K562 (cell line): ENCODE results near the gene C11orf54. TPM values are rescaled to one million over a fixed set of nuclear protein-coding genes. Genes with fewer than 3 reads are reported as not detected.

Experiments used
- ATAC-seq: fragments of 200-7000 bp; cut with Tn5 transposase; 3 replicates; pipeline ENCODE4 v1.9.1; 2020; ENCODE audit warnings: moderate library complexity
- BruUV-seq: library from RNA; stranded (reverse); fragments of 400-500 nt; replicated peaks from 2 replicates; lab custom pipeline; 2021; lab: Mats Ljungman, UMichigan
- CTCF ChIA-PET: fragments of 300-600 bp; formaldehyde crosslinking; extraction: SDS; loops from one replicate; lab custom pipeline; 2021; ENCODE audit warnings: low intra/inter-chr PET ratio; lab: Yijun Ruan, JAX
- POLR2A ChIA-PET: fragments of 300-600, 350-650 bp; sonication (Branson Sonifier 250); formaldehyde crosslinking; extraction: SDS; loops from one replicate; lab custom pipeline; 2021; ENCODE audit warnings: antibody characterized with exemption, inconsistent platforms; lab: Yijun Ruan, JAX
- DNase-seq, 4 experiments: peaks; one replicate each; pipeline versions ENCODE4 v3.0.0 to v3.0.0-alpha.2; 2011 to 2018; ENCODE audit warnings: low spot score in 3 of 4, mixed read lengths in 3 of 4; ENCODE audit errors: extremely low read depth in 1 of 4
- FAIRE-seq: peaks from 2 replicates; lab custom pipeline; 2011; peaks lifted over from hg19 to GRCh38; lab: Jason Lieb, UNC
- H2AFZ ChIP-seq: 2 replicates; pipeline ENCODE4 v1.6.0; 2011; ENCODE audit warnings: low read depth, low read length, control low read depth, inconsistent platforms
- H3K27ac ChIP-seq: fragments of 200-600 bp; 3 replicates; pipeline ENCODE4 v1.8.0; 2011; ENCODE audit warnings: low read depth, mild to moderate bottlenecking, control low read depth, inconsistent platforms, low read length, moderate library complexity, mixed read lengths; ENCODE audit errors: extremely low read depth
- H3K27me3 ChIP-seq, 2 experiments: fragments of 300-600 bp in 1 of 2; 2 replicates in 1 of 2; 3 replicates in 1 of 2; pipeline versions ENCODE4 v1.6.0 to v1.8.0; 2011; ENCODE audit warnings: inconsistent platforms in 2 of 2, low read length in 2 of 2, mild to moderate bottlenecking in 1 of 2, mixed read lengths in 1 of 2, moderate library complexity in 1 of 2; ENCODE audit not compliant: control insufficient read depth in 2 of 2, insufficient read depth in 2 of 2
- H3K36me3 ChIP-seq: fragments of 300-600 bp; 3 replicates; pipeline ENCODE4 v1.8.0; 2011; ENCODE audit warnings: mild to moderate bottlenecking, low read length, inconsistent platforms; ENCODE audit not compliant: control insufficient read depth, insufficient read depth
- H3K4me1 ChIP-seq, 2 experiments: fragments of 200-600 bp in 1 of 2; replicated peaks in 1 of 2; 2 replicates in 1 of 2; 3 replicates in 1 of 2; pipeline versions ENCODE4 v1.5.1 to v1.8.0; 2011; ENCODE audit warnings: inconsistent platforms in 2 of 2, low read length in 2 of 2, mild to moderate bottlenecking in 1 of 2, mixed read lengths in 1 of 2, moderate library complexity in 1 of 2; ENCODE audit not compliant: control insufficient read depth in 2 of 2, insufficient read depth in 2 of 2
- H3K4me2 ChIP-seq: 2 replicates; pipeline ENCODE4 v1.6.1; 2011; ENCODE audit warnings: low read length, control low read depth, inconsistent platforms, mixed read lengths; ENCODE audit not compliant: insufficient read depth
- H3K4me3 ChIP-seq: fragments of 200-600 bp; sonication (generic), shearing (Covaris generic); 2 replicates; pipeline ENCODE4 v1.5.1; 2016; ENCODE audit warnings: control low read depth, inconsistent platforms
- H3K79me2 ChIP-seq: fragments of 200-600 bp; 3 replicates; pipeline ENCODE4 v1.8.0; 2011; ENCODE audit warnings: low read length, inconsistent platforms; ENCODE audit not compliant: control insufficient read depth, insufficient read depth
- H3K9ac ChIP-seq, 2 experiments: 2 replicates each; pipeline versions ENCODE4 v1.6.0 to v1.6.1; 2011; ENCODE audit warnings: low read depth in 2 of 2, low read length in 2 of 2, control low read depth in 1 of 2, inconsistent platforms in 1 of 2, mild to moderate bottlenecking in 1 of 2, mixed read lengths in 1 of 2; ENCODE audit not compliant: insufficient read depth in 1 of 2
- H3K9me1 ChIP-seq: one replicate; pipeline ENCODE4 v1.6.0; 2011; ENCODE audit warnings: inconsistent platforms, mild to moderate bottlenecking, low read length, moderate library complexity; ENCODE audit not compliant: control insufficient read depth, insufficient read depth
- H3K9me3 ChIP-seq: replicated peaks from 2 replicates; pipeline ENCODE4 v1.5.1; 2011; ENCODE audit warnings: low read depth, low read length, inconsistent platforms; ENCODE audit not compliant: control insufficient read depth, insufficient read depth
- H4K20me1 ChIP-seq: replicated peaks from 2 replicates; pipeline ENCODE4 v1.6.1; 2011; ENCODE audit warnings: low read length, inconsistent platforms, mixed read lengths; ENCODE audit not compliant: control insufficient read depth, insufficient read depth
- ARID2 ChIP-seq: fragments of 450-650 bp; IDR thresholded peaks from 2 replicates; pipeline ENCODE4 v1.6.1; 2017; ENCODE audit warnings: antibody characterized with exemption, mild to moderate bottlenecking
- EP300 ChIP-seq: IDR thresholded peaks from 2 replicates; pipeline ENCODE4 v1.6.1; 2012; ENCODE audit warnings: low read length, improper control_type of control experiment
- JUND ChIP-seq, 2 experiments: IDR thresholded peaks; 2 replicates in 1 of 2; 3 replicates in 1 of 2; pipeline ENCODE4 v1.6.1; 2011; ENCODE audit warnings: borderline replicate concordance in 2 of 2, low read depth in 2 of 2, low read length in 2 of 2, improper control_type of control experiment in 1 of 2, missing biosample characterization in 1 of 2, missing genetic modification characterization in 1 of 2, missing genetic modification reagents in 1 of 2
- MTA3 ChIP-seq: fragments of 450-650 bp; formaldehyde crosslinking; IDR thresholded peaks from 2 replicates; pipeline ENCODE4 v1.6.1; 2017; ENCODE audit warnings: mild to moderate bottlenecking, borderline replicate concordance
- PML ChIP-seq: IDR thresholded peaks from 2 replicates; pipeline ENCODE4 v1.6.1; 2012; ENCODE audit warnings: low read length, inconsistent platforms
- POLR2H ChIP-seq: IDR thresholded peaks from 2 replicates; pipeline ENCODE4 v1.6.1; 2016; ENCODE audit warnings: missing genetic modification characterization, low read depth, mild to moderate bottlenecking, control low read depth, missing compliant biosample characterization, moderate library complexity
- SIN3A ChIP-seq, 2 experiments: fragments of 150-350 bp in 1 of 2; IDR thresholded peaks; 2 replicates each; pipeline ENCODE4 v1.6.1; 2011 to 2016; ENCODE audit warnings: borderline replicate concordance in 2 of 2, low read depth in 2 of 2, low read length in 2 of 2, mild to moderate bottlenecking in 2 of 2, moderate library complexity in 2 of 2; ENCODE audit not compliant: control insufficient read depth in 1 of 2
- ZNF695 ChIP-seq: fragments of 450-650 bp; formaldehyde crosslinking; IDR thresholded peaks from 2 replicates; pipeline ENCODE4 v1.4.0; 2020; ENCODE audit warnings: mild to moderate bottlenecking, moderate library complexity
- ZNF717 ChIP-seq: fragments of 250-450 bp; sonication (Bioruptor Pico); IDR thresholded peaks from 2 replicates; pipeline ENCODE4 v1.5.0; 2021
- WGBS: fragments of 100-300 bp; shearing (Covaris generic); methylation state at CpG from one replicate; pipeline ENCODE4 v1.1.6; 2016; ENCODE audit warnings: low coverage, mixed read lengths; ENCODE audit not compliant: insufficient coverage; ENCODE audit errors: missing lambda C conversion rate; 5-methylcytosine and 5-hydroxymethylcytosine counted together
- in situ Hi-C: fragments of 300-500 bp; cut with MboI; formaldehyde crosslinking; loops from 4 replicates; pipeline ENCODE4 v1.15.0; 2018; ENCODE audit warnings: inconsistent platforms, mixed read lengths
- intact Hi-C: fragments of 100-400 bp; cut with micrococcal nuclease; formaldehyde crosslinking; loops from 2 replicates; pipeline ENCODE4 v1.14.2; 2022
- polyA plus RNA-seq, 8 experiments: library from polyadenylated mRNA; depleted of rRNA in 4 of 8; stranded (reverse) in 5 of 8; unstranded in 3 of 8; fragments of >200 nt; fragmentation: Nextera tagmentation in 2 of 8; fragmentation: Illumina TruSeq in 1 of 8; extraction: Ambion mirVana in 2 of 8; extraction: Trizol in 1 of 8; gene quantifications; 2 replicates each; pipeline versions ENCODE4 v1.2.1 to v1.2.3, GENCODE V29; 2011 to 2014; ENCODE audit warnings: inconsistent platforms in 1 of 8, missing spikeins in 1 of 8
- total RNA-seq, 7 experiments: library from RNA; depleted of rRNA in 6 of 7; stranded (reverse); fragments of >200 nt in 6 of 7; fragmentation: Illumina TruSeq in 2 of 7; extraction: Trizol in 2 of 7; gene quantifications; 2 replicates each; pipeline versions ENCODE4 v1.2.1 to v1.2.3, GENCODE V29; 2011 to 2021; ENCODE audit warnings: low replicate concordance in 1 of 7
- TF ChIP-seq, protein P1 (sequence below): fragments of 450-650 bp; IDR thresholded peaks from 2 replicates; pipeline ENCODE4 v1.6.1; 2014; ENCODE audit warnings: low read depth, mild to moderate bottlenecking, moderate library complexity, borderline replicate concordance
- TF ChIP-seq, protein P2 (sequence below): sonication (generic); formaldehyde crosslinking; IDR thresholded peaks from 2 replicates; pipeline ENCODE4 v1.8.1; 2023; ENCODE audit warnings: missing genetic modification reagents, mild to moderate bottlenecking, borderline replicate concordance

C11orf54 gene
- total and polyA plus RNA-seq, 9 of the 15 experiments (the other 6 are each of a cell fraction or from before 2014, with no cell fraction given) = 13.4 to 33.0 (median 23.1) TPM

DNA sequence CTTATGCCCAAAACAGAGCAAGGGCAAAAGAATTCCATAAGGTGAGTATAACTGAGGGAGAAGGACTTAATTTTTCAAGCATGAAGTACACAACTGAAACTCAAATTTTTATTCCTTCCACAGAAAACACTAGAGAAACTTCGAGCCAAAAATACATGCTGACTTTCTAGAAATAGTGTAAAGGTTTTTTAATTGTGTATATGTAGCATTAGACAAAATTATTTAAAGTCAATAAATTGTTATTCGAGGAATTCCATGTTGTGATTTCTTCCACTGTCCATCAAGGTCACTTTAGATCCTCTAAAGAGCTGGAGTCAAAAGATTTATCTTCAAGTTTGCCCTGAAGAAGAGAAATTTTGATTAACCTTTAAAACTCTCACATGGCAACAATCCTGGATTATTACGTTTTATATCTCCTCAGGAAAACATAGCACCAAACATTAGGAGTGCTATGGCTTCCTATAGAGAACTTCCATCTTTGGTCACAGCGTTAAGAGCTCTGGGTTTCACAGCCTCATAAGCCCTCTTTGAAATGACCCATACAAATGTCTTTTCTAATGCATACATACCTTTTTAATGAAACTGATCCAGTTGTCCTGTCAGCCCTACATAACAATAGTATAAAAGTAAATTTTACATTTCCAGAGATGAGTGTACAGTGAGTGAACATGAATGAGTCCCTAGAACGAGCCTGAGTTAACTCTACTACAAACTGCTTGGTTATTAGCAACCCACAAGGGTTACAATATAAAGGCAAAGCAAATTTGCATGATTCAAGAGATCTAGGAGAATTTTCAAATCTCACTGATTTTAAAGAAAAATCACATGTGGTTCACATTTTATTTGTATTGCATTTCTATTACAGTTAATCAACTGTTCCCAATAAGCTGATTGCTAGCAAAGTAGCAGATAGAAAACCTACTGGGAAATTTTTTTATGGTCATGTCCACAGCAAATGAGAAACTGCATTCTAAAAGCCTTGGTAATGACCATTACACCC is 11.1 kb upstream of the C11orf54 start:
- H2AFZ ChIP-seq = no peak overlapping the region
- H4K20me1 ChIP-seq = peaks cover 4% of the 10 kb centered on the region; the same call in 1 of the 2 replicates
- no peaks in the 10 kb centered on the region; a peak in 1 of 5 replicates for H3K4me1 ChIP-seq
- H3K9me1 ChIP-seq = no peaks in the 10 kb centered on the region
- H3K9me3 ChIP-seq = no peaks in the 10 kb centered on the region
- intact Hi-C loops (no loop called here), in situ Hi-C loops (no loop called here)
- ChIA-PET CTCF (no interaction called here), POLR2A (interaction anchor here (2.1 to 9.3 kb wide), 4 partner anchors 10 to 13 kb away, joined by 8 to 98 read pairs (median 9); partner anchors contain the start of genes C11orf54 and TAF1D)
- 77% methylated on average over 5 of the region's 5 CpGs for WGBS
- ATAC-seq (peak; percentile 2; the same call in 2 of the 3 replicates), DNase-seq (no peak), FAIRE-seq (no peak)
- H3K4me3 ChIP-seq = no peak overlapping the region
- H3K9ac ChIP-seq = no peak overlapping the region
- no peak overlapping the region for H3K4me2 ChIP-seq
- TSS peak; percentile 24 for BruUV-seq
- peaks cover 99% of the 10 kb centered on the region for H3K36me3 ChIP-seq
- no peak overlapping the region for H3K27ac ChIP-seq
- H3K27me3 ChIP-seq = no peaks in the 10 kb centered on the region
- peaks cover 34% of the 10 kb centered on the region for H3K79me2 ChIP-seq
- no peak for TF ChIP-seq ZNF717 (CRISPR knock-in tag)
- TF ChIP-seq JUND (IDR thresholded peaks at IDR 0.05; ENCODE audit: borderline replicate concordance, low read depth, low read length) = no peak
- TF ChIP-seq JUND (tag; IDR thresholded peaks at IDR 0.05; ENCODE audit: borderline replicate concordance, low read depth, low read length) = no peak
- TF ChIP-seq ZNF695 (CRISPR knock-in tag) = no peak
- peak; percentile 46; the same call in 1 of the 2 replicates for TF ChIP-seq POLR2H (tag)
- no peak for TF ChIP-seq MTA3
- TF ChIP-seq, protein P1, sequence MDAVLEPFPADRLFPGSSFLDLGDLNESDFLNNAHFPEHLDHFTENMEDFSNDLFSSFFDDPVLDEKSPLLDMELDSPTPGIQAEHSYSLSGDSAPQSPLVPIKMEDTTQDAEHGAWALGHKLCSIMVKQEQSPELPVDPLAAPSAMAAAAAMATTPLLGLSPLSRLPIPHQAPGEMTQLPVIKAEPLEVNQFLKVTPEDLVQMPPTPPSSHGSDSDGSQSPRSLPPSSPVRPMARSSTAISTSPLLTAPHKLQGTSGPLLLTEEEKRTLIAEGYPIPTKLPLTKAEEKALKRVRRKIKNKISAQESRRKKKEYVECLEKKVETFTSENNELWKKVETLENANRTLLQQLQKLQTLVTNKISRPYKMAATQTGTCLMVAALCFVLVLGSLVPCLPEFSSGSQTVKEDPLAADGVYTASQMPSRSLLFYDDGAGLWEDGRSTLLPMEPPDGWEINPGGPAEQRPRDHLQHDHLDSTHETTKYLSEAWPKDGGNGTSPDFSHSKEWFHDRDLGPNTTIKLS = no peak
- no peak for TF ChIP-seq EP300
- TF ChIP-seq ARID2 = no peak
- TF ChIP-seq, protein P2, sequence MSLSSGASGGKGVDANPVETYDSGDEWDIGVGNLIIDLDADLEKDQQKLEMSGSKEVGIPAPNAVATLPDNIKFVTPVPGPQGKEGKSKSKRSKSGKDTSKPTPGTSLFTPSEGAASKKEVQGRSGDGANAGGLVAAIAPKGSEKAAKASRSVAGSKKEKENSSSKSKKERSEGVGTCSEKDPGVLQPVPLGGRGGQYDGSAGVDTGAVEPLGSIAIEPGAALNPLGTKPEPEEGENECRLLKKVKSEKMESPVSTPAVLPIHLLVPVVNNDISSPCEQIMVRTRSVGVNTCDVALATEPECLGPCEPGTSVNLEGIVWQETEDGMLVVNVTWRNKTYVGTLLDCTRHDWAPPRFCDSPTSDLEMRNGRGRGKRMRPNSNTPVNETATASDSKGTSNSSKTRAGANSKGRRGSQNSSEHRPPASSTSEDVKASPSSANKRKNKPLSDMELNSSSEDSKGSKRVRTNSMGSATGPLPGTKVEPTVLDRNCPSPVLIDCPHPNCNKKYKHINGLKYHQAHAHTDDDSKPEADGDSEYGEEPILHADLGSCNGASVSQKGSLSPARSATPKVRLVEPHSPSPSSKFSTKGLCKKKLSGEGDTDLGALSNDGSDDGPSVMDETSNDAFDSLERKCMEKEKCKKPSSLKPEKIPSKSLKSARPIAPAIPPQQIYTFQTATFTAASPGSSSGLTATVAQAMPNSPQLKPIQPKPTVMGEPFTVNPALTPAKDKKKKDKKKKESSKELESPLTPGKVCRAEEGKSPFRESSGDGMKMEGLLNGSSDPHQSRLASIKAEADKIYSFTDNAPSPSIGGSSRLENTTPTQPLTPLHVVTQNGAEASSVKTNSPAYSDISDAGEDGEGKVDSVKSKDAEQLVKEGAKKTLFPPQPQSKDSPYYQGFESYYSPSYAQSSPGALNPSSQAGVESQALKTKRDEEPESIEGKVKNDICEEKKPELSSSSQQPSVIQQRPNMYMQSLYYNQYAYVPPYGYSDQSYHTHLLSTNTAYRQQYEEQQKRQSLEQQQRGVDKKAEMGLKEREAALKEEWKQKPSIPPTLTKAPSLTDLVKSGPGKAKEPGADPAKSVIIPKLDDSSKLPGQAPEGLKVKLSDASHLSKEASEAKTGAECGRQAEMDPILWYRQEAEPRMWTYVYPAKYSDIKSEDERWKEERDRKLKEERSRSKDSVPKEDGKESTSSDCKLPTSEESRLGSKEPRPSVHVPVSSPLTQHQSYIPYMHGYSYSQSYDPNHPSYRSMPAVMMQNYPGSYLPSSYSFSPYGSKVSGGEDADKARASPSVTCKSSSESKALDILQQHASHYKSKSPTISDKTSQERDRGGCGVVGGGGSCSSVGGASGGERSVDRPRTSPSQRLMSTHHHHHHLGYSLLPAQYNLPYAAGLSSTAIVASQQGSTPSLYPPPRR (CRISPR knock-in tag) = no peak
- TF ChIP-seq PML = peak; percentile 21; the same call in 1 of the 2 replicates
- peak in 1 of 2 experiments; percentile 46; a peak in 1 of 4 replicates for TF ChIP-seq SIN3A (IDR thresholded peaks at IDR 0.05; ENCODE audit: borderline replicate concordance in 2 of 2, control insufficient read depth in 1 of 2, low read depth in 2 of 2, low read length in 2 of 2)
